ENCODE measurements around the gene AARSD1. TPM values are rescaled to one million over a fixed set of nuclear protein-coding genes. Genes with fewer than 3 reads are reported as not detected.
"Not testable (repeated sequence)": the region's sequence is repeated elsewhere in the genome, so short reads cannot be mapped to it uniquely, and the experiment has no call there.

AARSD1 gene
- total RNA-seq, 2 experiments from 2014 or later = 31.4 to 43.0 TPM

DNA sequence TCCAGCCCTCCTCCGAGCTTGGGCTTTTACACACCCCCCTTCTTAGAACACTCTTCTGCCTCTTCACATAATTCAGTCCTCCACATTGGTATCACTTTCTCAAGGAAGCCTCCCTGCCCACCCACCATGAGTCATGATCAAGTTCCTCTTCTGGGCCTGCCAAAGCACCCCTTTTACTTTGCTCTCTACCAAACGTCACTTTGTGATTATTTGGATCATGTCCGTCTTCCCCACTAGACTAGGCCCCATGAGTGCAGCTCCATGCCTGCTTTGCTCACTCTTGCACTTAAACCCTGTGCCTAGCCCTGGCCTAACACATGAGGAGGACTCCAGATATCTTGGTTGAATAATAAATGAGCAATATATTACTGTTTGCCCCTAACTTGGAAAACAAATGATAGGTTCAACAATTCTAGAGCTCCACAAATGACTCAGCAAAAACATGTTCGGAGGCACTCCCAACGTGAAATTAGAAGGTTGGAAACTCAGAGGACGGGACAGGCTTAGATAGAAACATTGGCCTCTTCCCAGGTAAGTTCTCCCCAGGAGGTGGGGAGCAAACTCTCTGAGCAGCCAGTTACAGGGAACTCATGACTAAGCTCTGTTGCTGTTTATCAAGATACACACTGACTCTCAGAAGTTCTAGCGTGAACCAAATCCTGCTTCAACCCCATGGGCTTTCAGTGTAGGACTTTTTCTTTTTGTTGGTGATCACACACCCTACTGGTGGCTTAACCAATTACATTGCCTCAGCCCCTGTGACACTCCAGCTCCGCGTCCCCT lies 35.3 kb downstream of the AARSD1 start:
- POLR2A ChIA-PET = interaction anchor here (0.6 to 1.2 kb wide), 2 partner anchors 10 to 69 kb away, joined by 5 to 6 read pairs; partner anchors contain the start of gene RPL27
- Mint-ChIP-seq H3K36me3 (ENCODE audit: low read depth) (no peaks in the 10 kb centered on the region), H3K4me1 (peaks cover 14% of the 10 kb centered on the region), H3K9me3 (no peaks in the 10 kb centered on the region), H3K27ac (peak overlapping the region; percentile 3), H3K4me3 (no peak overlapping the region), H3K27me3 (peaks cover 2% of the 10 kb centered on the region)
- DNase-seq = peak; percentile 42
- CTCF ChIA-PET = interaction anchor here (0.6 to 2.4 kb wide), 10 partner anchors 10 to 334 kb away, joined by 3 to 14 read pairs (median 3); partner anchors contain the start of genes BECN1 and RPL27

DNA sequence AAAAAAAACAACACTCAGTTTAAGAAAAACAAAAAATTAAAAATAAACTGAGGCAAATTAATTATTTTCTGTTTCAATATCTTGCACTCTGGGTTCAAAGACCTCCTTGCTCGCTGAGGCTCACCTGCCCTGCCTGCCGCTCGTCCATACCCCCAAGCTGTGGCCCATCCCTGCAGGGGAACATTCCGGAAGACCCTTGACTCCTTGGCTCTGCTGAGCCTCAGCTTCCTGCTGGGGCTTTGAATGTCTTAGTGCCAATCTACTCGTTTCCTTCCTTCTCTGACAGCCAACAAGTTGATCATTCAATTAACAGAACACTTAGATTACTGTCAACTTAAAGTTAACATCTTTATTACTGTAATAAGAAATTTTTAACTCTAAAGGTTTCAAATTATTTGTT lies 39.4 kb downstream of the AARSD1 start:
- no peaks in the 10 kb centered on the region for H3K9me3 Mint-ChIP-seq
- no peak overlapping the region for H3K4me3 Mint-ChIP-seq
- peaks cover 10% of the 10 kb centered on the region for H3K4me1 Mint-ChIP-seq
- H3K36me3 Mint-ChIP-seq (ENCODE audit: low read depth) = no peaks in the 10 kb centered on the region
- H3K27ac Mint-ChIP-seq = no peak overlapping the region
- ChIA-PET CTCF (no interaction called here), POLR2A (no interaction called here)
- peaks cover 16% of the 10 kb centered on the region for H3K27me3 Mint-ChIP-seq
- no peak for DNase-seq

DNA sequence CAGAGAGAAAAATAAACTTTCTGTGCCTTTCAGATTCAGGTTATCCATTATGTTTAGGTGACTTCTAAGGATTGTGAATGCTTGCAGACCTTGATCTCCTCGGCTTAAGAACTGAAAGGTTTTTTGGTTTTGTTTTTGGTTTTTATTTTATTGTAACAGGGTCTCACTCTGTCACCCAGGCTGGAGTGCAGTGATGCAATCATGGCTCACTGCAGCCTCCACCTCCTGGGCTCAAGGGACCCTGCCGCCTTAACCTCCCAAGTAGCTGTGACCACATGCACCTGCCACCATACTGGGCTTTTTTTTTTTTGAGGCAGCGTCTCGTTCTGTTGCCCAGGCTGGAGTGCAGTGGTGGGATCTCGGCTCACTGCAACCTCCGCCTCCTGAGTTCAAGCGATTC lies 40.8 kb downstream of the AARSD1 start:
- not testable (repeated sequence) for DNase-seq, H3K9me3 Mint-ChIP-seq

DNA sequence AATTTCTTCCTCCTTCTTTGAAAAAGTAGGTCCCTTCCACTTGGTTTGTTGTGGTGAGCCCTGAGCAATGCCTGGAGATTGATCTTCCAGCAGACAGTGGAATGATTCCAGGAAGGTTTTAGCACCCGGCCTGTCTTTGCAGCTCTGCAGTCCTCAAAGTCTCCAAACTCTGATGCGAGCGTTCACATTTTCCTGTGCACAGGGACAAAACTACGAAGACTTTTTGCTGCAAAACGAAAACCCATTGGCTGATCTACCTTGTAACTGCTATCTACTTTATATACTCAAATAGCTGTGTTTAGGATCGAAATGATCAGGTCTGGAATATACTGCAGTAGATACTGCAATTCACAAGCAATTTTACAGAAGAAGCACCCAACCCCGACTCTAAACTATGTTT lies 42.0 kb downstream of the AARSD1 start:
- Mint-ChIP-seq H3K27ac (no peak overlapping the region), H3K4me1 (no peaks in the 10 kb centered on the region), H3K36me3 (ENCODE audit: low read depth) (no peaks in the 10 kb centered on the region), H3K9me3 (no peaks in the 10 kb centered on the region), H3K4me3 (no peak overlapping the region), H3K27me3 (peaks cover 21% of the 10 kb centered on the region)
- no peak for DNase-seq
- CTCF ChIA-PET = no interaction called here
- POLR2A ChIA-PET = no interaction called here

More for the DNA sequence above, 40.8 kb downstream of the AARSD1 start:
- H3K4me3 Mint-ChIP-seq; H3K4me1 Mint-ChIP-seq; H3K27ac Mint-ChIP-seq; POLR2A ChIA-PET; H3K36me3 Mint-ChIP-seq (ENCODE audit: low read depth); CTCF ChIA-PET: not testable (repeated sequence)
- peaks cover 21% of the 10 kb centered on the region for H3K27me3 Mint-ChIP-seq

DNA sequence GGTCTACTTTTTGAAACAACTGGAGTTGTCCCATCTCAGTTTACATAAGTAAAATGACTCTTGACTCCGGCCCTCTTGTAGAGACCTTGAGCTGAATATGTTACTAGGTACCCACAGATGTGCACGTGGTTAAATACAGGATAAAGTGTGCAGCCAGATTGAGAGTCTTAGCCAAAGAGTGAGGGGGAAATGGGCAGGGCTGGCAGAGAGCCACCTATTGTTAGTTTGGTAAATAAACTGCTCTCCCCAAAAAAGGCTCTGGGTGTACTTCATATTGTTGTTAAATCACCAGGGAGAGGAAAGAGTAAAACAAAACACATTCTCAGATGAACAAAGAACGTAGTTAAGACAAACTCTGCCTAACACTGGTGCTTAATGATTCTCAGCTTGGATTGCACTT lies 43.3 kb downstream of the AARSD1 start:
- no peaks in the 10 kb centered on the region for H3K36me3 Mint-ChIP-seq (ENCODE audit: low read depth)
- H3K9me3 Mint-ChIP-seq = no peaks in the 10 kb centered on the region
- CTCF ChIA-PET = interaction anchor here (0.6 kb wide), 1 partner anchor 24 kb away, joined by 3 read pairs; no protein-coding TSS in a partner anchor
- no peak overlapping the region for H3K4me3 Mint-ChIP-seq
- peaks cover 19% of the 10 kb centered on the region for H3K27me3 Mint-ChIP-seq
- DNase-seq = no peak
- no peaks in the 10 kb centered on the region for H3K4me1 Mint-ChIP-seq
- no peak overlapping the region for H3K27ac Mint-ChIP-seq
- POLR2A ChIA-PET = no interaction called here

DNA sequence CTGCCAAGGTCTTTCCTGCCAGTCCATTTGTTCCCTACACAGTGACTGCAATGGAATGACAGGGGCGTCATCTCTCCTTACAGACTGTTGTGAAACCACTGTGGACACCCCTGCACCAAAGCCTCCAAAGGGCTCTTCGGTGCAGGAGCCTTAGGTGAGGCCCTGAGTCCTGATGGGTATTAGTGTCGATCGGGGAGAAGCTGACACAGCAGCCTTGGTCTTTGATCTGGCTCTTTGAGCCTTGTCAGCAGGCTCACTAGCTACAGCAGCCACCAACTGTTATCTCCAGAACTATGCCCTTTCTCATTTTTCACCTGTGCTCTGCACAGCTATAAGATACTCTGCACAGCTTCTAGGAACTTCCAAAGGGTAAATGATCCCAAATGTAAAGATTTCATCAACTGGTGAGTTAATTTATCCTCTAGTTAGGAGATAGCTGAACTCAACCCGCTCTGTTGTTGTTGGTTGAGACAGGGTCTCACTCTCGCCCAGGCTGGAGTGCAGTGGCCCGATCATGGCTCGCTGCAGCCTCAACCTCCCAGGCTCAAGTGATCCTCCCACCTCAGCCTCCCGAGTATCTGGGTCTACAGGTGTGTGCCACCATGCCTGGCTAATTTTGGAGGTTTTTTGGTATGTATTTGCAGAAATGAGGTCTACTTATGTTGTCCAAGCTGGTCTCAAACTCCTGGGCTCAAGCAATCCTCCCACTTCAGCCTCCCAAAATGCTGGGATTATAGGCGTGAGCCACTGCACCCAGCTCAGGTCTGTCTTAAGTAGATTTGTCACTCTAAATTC lies 44.0 kb downstream of the AARSD1 start:
- POLR2A ChIA-PET = no interaction called here

DNA sequence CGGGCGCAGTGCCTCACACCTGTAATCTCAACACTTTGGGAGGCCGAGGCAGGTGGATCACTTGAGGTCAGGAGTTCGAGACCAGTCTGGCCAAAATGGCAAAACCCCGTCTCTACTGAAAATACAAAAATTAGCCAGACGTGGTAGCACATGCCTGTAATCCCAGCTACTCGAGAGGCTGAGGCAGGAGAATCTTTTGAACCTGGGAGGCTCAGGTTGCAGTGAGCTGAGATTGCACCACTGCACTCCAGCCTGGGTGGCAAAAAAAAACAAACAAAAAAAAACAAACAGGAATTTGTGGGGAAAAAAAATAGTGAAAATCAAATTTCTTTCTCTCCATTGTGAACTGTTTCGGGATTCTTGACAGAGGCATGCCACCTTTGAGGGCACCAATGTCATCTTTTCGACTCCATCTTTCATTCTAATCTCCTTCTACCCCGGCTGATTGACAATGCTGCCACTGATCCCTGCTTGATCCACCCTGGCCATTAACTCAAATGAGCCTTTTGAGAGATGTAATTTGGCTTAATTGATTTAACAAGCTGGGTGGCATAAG lies 44.7 kb downstream of the AARSD1 start:
- H3K9me3 Mint-ChIP-seq; POLR2A ChIA-PET; H3K4me3 Mint-ChIP-seq; H3K4me1 Mint-ChIP-seq; H3K36me3 Mint-ChIP-seq (ENCODE audit: low read depth); H3K27ac Mint-ChIP-seq; DNase-seq: not testable (repeated sequence)
- CTCF ChIA-PET = interaction anchor here (0.6 to 3.2 kb wide), 2 partner anchors 10 to 23 kb away, joined by 4 to 14 read pairs; no protein-coding TSS in a partner anchor
- H3K27me3 Mint-ChIP-seq = peaks cover 19% of the 10 kb centered on the region

More for the DNA sequence above, 44.0 kb downstream of the AARSD1 start:
- Mint-ChIP-seq H3K27ac (no peak overlapping the region), H3K4me3 (no peak overlapping the region), H3K9me3 (no peaks in the 10 kb centered on the region), H3K4me1 (no peaks in the 10 kb centered on the region), H3K36me3 (ENCODE audit: low read depth) (no peaks in the 10 kb centered on the region), H3K27me3 (peaks cover 19% of the 10 kb centered on the region)
- DNase-seq = no peak
- CTCF ChIA-PET = interaction anchor here (0.6 to 3.2 kb wide), 2 partner anchors 9 to 23 kb away, joined by 4 to 14 read pairs; no protein-coding TSS in a partner anchor

DNA sequence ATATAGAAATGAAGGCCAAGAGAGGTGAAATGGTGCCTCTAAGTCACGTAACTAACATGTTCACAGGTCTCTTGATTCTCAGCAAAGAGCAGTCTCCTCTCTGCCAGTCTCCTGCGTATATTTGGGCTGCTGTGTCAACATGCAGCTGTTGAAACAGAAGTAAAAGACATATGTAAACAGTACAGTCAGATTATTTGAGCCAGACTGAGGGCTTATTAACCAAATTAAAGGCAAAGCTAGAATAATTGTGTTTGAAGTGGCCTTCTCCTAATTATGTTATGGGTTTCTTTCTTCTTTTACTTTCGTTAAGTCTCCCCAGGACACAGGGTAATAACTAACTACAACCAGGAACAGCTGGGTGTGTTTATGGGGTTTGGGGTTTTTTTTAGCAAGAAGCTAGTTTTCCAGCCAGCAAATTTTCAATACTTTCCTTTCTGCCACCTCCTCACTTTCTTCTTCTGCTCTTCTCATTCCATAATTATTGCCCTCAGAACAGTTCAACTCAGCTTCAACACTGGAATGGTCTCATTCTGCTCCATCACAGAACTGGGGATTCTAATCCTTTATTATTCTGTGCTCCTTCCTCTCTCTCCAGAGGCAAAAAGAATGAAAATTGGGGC lies 45.2 kb downstream of the AARSD1 start:
- no peaks in the 10 kb centered on the region for H3K9me3 Mint-ChIP-seq
- no peak overlapping the region for H3K4me3 Mint-ChIP-seq
- no peaks in the 10 kb centered on the region for H3K36me3 Mint-ChIP-seq (ENCODE audit: low read depth)
- no peak for DNase-seq
- POLR2A ChIA-PET = no interaction called here
- no peaks in the 10 kb centered on the region for H3K4me1 Mint-ChIP-seq
- H3K27ac Mint-ChIP-seq = no peak overlapping the region
- peaks cover 19% of the 10 kb centered on the region for H3K27me3 Mint-ChIP-seq
- CTCF ChIA-PET = interaction anchor here (3.2 kb wide), 1 partner anchor 10 kb away, joined by 14 read pairs; no protein-coding TSS in a partner anchor

DNA sequence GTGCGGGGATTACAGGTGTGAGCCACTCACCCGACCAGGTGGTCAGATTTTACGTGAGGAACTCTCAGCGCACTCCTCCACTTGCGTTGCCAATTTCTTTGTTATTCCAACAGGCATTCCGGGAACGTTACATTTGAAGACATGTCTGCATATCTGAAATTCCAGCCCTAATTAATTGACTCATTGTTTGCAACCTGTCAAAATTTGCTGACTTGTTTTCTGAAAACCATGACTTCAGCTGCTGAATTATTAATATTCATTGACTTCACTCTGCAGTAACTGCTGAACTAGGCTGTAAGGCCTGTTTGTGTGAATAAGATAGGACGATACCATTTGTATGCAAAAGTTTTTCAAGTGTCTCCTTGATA lies 47.0 kb downstream of the AARSD1 start:
- H3K36me3 Mint-ChIP-seq (ENCODE audit: low read depth) = no peaks in the 10 kb centered on the region
- peaks cover 13% of the 10 kb centered on the region for H3K27me3 Mint-ChIP-seq
- POLR2A ChIA-PET = interaction anchor here (0.7 kb wide), 1 partner anchor 72 kb away, joined by 3 read pairs; no protein-coding TSS in a partner anchor
- no peaks in the 10 kb centered on the region for H3K9me3 Mint-ChIP-seq
- CTCF ChIA-PET = no interaction called here
- no peak for DNase-seq
- H3K4me3 Mint-ChIP-seq = no peak overlapping the region
- H3K27ac Mint-ChIP-seq = no peak overlapping the region
- H3K4me1 Mint-ChIP-seq = no peaks in the 10 kb centered on the region

DNA sequence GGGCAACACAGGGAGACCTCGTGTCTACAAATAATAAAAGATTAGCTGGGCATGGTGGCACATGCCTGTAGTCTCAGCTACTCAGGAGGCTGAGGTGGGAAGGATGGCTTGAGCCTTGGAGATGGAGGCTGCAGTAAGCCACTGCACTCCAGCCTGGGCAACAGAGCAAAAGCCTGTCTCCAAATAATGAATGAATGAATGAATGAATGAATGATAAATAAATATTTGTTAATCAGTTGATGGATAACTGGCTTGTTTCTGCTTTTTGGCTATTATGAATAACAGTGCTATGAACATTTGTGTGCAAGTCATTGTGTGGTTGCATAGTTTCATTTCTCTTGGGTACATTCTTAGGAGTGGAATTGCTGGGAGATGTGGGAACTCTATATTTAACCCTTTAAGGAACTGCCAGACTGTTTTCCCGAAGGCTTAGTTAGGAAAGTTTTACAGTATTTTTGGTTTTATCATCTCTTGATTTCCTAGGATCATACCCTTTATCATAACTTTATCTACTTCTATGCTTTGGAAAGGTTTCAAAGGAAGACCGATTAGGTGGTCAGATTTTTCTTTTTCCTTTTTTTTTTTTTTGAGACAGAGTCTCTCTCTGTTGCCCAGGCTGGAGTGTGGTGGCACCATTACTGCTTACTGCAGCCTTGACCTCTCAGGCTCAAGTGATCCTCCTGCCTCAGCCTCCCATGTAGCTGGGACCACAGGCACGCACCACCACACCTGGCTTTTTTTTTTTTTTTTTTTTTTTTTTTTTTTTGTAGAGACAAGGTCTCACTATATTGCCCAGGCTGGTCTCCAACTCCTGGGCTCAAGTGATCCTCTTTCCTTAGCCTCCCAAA lies 47.6 kb downstream of the AARSD1 start:
- H3K4me1 Mint-ChIP-seq = not testable (repeated sequence)

DNA sequence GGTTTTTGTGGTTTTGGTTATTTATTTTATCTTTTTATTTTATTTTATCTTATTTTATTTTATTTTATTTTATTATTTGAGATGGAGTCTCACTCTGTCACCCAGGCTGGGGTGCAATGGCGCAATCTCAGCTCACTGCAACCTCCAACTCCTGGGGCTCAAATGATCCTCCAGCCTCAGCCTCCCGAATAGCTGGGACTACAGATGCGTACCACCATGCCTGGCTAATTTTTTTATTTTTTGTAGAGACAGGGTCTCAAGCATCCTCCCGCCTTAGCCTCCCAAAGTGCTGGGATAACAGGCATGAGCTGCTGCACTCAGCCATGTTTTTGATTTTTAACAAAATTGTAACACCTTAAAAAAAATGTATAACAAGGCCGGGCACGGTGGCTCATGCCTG lies 49.0 kb downstream of the AARSD1 start:
- POLR2A ChIA-PET; CTCF ChIA-PET; H3K4me1 Mint-ChIP-seq; H3K9me3 Mint-ChIP-seq; DNase-seq; H3K4me3 Mint-ChIP-seq; H3K27me3 Mint-ChIP-seq; H3K36me3 Mint-ChIP-seq (ENCODE audit: low read depth); H3K27ac Mint-ChIP-seq: not testable (repeated sequence)

More for the DNA sequence above, 47.6 kb downstream of the AARSD1 start:
- H3K36me3 Mint-ChIP-seq (ENCODE audit: low read depth); H3K27me3 Mint-ChIP-seq; CTCF ChIA-PET; H3K4me3 Mint-ChIP-seq; H3K27ac Mint-ChIP-seq; POLR2A ChIA-PET; DNase-seq; H3K9me3 Mint-ChIP-seq: not testable (repeated sequence)

DNA sequence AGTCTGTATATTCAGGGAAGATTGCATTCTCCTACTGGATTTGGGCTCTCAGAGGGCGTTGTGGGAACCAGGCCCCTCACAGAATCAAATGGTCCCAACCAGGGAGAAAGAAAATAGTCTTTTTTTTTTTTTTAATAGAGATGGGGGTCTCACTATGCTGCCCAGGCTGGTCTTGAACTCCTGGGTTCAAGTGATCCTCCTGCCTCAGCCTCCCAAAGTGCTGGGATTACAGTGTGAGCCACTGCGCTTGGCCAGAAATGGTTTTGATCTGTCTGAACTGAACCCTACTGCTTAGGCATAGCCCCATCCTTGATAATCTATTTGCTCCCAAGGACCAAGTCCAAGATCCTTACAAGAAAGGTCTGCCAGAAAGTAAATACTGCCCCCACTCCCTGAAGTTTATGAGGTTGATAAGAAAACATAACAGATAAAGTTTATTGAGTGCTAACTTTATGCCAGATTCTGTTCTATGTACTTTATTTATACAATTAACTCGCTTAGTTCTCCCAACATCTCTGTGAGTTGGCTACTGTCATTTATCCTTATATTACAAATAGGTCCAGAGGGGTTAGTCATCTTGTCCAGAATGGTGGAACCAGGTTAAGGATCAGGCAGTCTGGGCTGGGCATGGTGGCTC lies 50.2 kb downstream of the AARSD1 start:
- peaks cover 9% of the 10 kb centered on the region for H3K27me3 Mint-ChIP-seq
- no peak overlapping the region for H3K4me3 Mint-ChIP-seq
- CTCF ChIA-PET = no interaction called here
- H3K36me3 Mint-ChIP-seq (ENCODE audit: low read depth) = no peaks in the 10 kb centered on the region
- POLR2A ChIA-PET = no interaction called here
- H3K27ac Mint-ChIP-seq = no peak overlapping the region
- H3K9me3 Mint-ChIP-seq = no peaks in the 10 kb centered on the region
- no peak for DNase-seq
- no peaks in the 10 kb centered on the region for H3K4me1 Mint-ChIP-seq
